ENCODE data around the gene MAP2K2. TPM values are rescaled to one million over a fixed set of nuclear protein-coding genes. Genes with fewer than 3 reads are reported as not detected.
"Not testable (repeated sequence)": the region's sequence is repeated elsewhere in the genome, so short reads cannot be mapped to it uniquely, and the experiment has no call there.

The MAP2K2 gene
- polyA plus RNA-seq, 2 of the 4 experiments (the other 2 are of a cell fraction) = 41.7 to 115 TPM

DNA sequence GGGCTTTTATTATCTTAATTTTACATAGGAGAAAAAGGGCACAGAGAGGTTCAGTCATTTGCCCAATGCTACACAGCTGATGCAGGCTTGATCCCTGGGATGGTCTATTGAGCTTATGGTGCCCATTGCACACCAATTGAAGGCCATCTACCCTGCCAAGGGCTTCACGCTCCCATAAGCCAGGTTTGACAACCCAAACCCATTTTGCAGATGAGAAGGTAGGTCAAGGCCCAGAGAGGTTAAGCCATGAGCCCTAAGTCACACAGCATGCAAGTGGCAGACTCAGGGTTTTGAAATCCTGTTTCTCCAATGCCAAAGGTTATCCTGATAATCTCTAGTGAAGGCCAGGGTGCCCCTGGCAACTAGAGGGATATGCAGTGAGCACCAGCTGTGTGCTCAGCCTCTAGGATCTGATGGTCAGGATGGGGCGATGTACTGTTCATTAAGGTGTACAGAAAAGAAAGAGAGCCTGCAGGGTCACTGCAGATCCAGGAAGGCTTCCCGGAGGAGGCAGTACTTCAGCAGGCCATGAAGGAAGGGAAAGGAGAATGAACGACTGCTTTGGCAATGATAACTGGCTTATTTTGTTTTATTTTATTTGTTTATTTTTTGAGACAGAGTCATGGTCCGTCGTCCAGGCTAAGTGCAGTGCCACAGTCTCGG lies 37.6 kb upstream of the MAP2K2 start:
- TF ChIP-seq KDM1A (IDR thresholded peaks at IDR 0.05; ENCODE audit: low read depth) (0 out of 2 replicates have a peak, but pooled peaks have one; percentile 9), ATOH8 (CRISPR knock-in tag; IDR thresholded peaks at IDR 0.05; ENCODE audit: low read depth) (no peak), FOSB (CRISPR knock-in tag; IDR thresholded peaks at IDR 0.05) (no peak), PHF8 (IDR thresholded peaks at IDR 0.05; ENCODE audit: borderline replicate concordance, low read depth) (no peak), ZFP36 (IDR thresholded peaks at IDR 0.05; ENCODE audit: borderline replicate concordance, partially characterized antibody) (peak; percentile 64)

DNA sequence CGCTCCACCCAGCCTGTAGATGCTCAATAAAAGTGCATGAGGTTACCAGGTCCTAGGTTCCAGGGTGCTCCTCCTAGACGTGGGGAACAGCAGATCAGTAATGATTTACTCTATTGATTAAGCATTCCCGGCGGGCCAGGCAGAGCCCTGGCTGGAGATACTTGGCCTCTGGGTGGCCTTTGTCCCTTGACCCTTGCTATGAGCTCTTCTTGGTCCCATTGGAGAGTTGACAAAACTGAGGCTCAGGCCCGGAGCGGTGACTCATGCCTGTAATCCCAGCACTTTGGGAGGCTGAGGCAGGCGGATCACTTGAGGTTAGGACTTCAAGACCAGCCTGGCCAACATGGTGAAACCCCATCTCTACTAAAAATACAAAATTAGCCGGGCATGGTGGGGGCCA lies 34.0 kb upstream of the MAP2K2 start:
- H3K27ac ChIP-seq; H3K4me3 ChIP-seq; FAIRE-seq; POLR2A ChIA-PET; H3K4me2 ChIP-seq; ATAC-seq; DNase-seq (ENCODE audit: low read depth in 1 of 2, low spot score in 1 of 2); H3K4me1 ChIP-seq; H3K9me3 ChIP-seq; TF ChIP-seq FOSL2 (IDR thresholded peaks at IDR 0.05): not testable (repeated sequence)
- TF ChIP-seq FOSL2 (CRISPR knock-in tag; IDR thresholded peaks at IDR 0.05) = peak; percentile 42; the same call in 1 of the 2 replicates
- CTCF ChIA-PET = interaction anchor here (0.6 to 5.1 kb wide), 6 partner anchors 9 to 168 kb away, joined by 3 to 31 read pairs (median 4); no protein-coding TSS in a partner anchor
- WGBS (ENCODE audit: missing lambda C conversion rate) = 66% methylated on average over 8 of the region's 8 CpGs

More for the DNA sequence above, 37.6 kb upstream of the MAP2K2 start:
- H3K9me3 ChIP-seq = no peaks in the 10 kb centered on the region
- no peak overlapping the region for H3K4me3 ChIP-seq
- no peak overlapping the region for H3K4me2 ChIP-seq
- H3K4me1 ChIP-seq = no peaks in the 10 kb centered on the region
- CTCF ChIA-PET = interaction anchor here (0.8 kb wide), 1 partner anchor 22 kb away, joined by 3 read pairs; no protein-coding TSS in a partner anchor
- DNase-seq (ENCODE audit: low read depth in 1 of 2, low spot score in 1 of 2) (no peak), ATAC-seq (no peak), FAIRE-seq (no peak)
- H3K27ac ChIP-seq = no peak overlapping the region
- POLR2A ChIA-PET = no interaction called here
- WGBS (ENCODE audit: missing lambda C conversion rate) = 66% methylated on average over 7 of the region's 7 CpGs

GRCh38 chr19:4157164-4157563 lies 33.2 kb upstream of the MAP2K2 start:
- CTCF ChIA-PET = interaction anchor here (0.7 to 5.1 kb wide), 5 partner anchors 9 to 43 kb away, joined by 3 to 31 read pairs (median 3); no protein-coding TSS in a partner anchor
- FAIRE-seq (no peak), DNase-seq (ENCODE audit: low read depth in 1 of 2, low spot score in 1 of 2) (no peak), ATAC-seq (no peak)
- H3K4me3 ChIP-seq = no peak overlapping the region
- TF ChIP-seq ZFP36 (IDR thresholded peaks at IDR 0.05; ENCODE audit: borderline replicate concordance, partially characterized antibody) = peak; percentile 62
- TF ChIP-seq KDM1A (IDR thresholded peaks at IDR 0.05; ENCODE audit: low read depth) = no peak
- no peak overlapping the region for H3K27ac ChIP-seq
- no peaks in the 10 kb centered on the region for H3K9me3 ChIP-seq
- no peak overlapping the region for H3K4me2 ChIP-seq
- 90% methylated on average over 2 of the region's 6 CpGs for WGBS (ENCODE audit: missing lambda C conversion rate)
- no peaks in the 10 kb centered on the region for H3K4me1 ChIP-seq
- POLR2A ChIA-PET = no interaction called here

- TF ChIP-seq HOXB5 (CRISPR knock-in tag; IDR thresholded peaks at IDR 0.05) (no peak), CHD2 (IDR thresholded peaks at IDR 0.05; ENCODE audit: low read length, partially characterized antibody) (no peak), USF2 (IDR thresholded peaks at IDR 0.05) (no peak), RCOR1 (IDR thresholded peaks at IDR 0.05; ENCODE audit: low read depth, low read length) (no peak), ATOH8 (CRISPR knock-in tag; IDR thresholded peaks at IDR 0.05; ENCODE audit: low read depth) (no peak), HOXB13 (CRISPR knock-in tag; IDR thresholded peaks at IDR 0.05; ENCODE audit: low read depth) (no peak), RARB (CRISPR knock-in tag; IDR thresholded peaks at IDR 0.05) (no peak), CBX2 (IDR thresholded peaks at IDR 0.05; ENCODE audit: borderline replicate concordance, low read depth) (no peak), NR3C1 (IDR thresholded peaks at IDR 0.05) (no peak), SREBF2 (IDR thresholded peaks at IDR 0.05) (no peak), PHF8 (IDR thresholded peaks at IDR 0.05; ENCODE audit: borderline replicate concordance, low read depth) (no peak), ZC3H11A (IDR thresholded peaks at IDR 0.05) (no peak), BHLHE40 (IDR thresholded peaks at IDR 0.05; ENCODE audit: low read depth, low read length) (no peak), KDM1A (IDR thresholded peaks at IDR 0.05; ENCODE audit: low read depth) (no peak), TFCP2L1 (CRISPR knock-in tag; IDR thresholded peaks at IDR 0.05) (no peak)
- TF ChIP-seq, protein P1, sequence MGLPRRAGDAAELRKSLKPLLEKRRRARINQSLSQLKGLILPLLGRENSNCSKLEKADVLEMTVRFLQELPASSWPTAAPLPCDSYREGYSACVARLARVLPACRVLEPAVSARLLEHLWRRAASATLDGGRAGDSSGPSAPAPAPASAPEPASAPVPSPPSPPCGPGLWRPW (IDR thresholded peaks at IDR 0.05) = no peak
- Histone ChIP-seq H3K4me1 (peaks cover 6% of the 10 kb centered on the region), H3K4me2 (no peak overlapping the region), H3K27ac (no peak overlapping the region), H3K4me3 (no peak overlapping the region), H3K9me3 (no peaks in the 10 kb centered on the region)
- DNase-seq (ENCODE audit: low read depth in 1 of 2, low spot score in 1 of 2) (no peak), ATAC-seq (no peak), FAIRE-seq (no peak)
- 80% methylated on average over 9 of the region's 21 CpGs for WGBS (ENCODE audit: missing lambda C conversion rate)
- ChIA-PET CTCF (interaction anchor here (0.9 to 3.4 kb wide), 6 partner anchors 9 to 167 kb away, joined by 3 to 15 read pairs (median 6); no protein-coding TSS in a partner anchor), POLR2A (no interaction called here)
These were observed 30.8 kb upstream of the MAP2K2 start for GRCh38 chr19:4154571-4155312.

Data from A549 (cell line).